Measurements from ENCODE around the gene SPRTN.

- TF ChIP-seq POLR2A (IDR thresholded peaks at IDR 0.05), result no peak
- TF ChIP-seq, protein P1, sequence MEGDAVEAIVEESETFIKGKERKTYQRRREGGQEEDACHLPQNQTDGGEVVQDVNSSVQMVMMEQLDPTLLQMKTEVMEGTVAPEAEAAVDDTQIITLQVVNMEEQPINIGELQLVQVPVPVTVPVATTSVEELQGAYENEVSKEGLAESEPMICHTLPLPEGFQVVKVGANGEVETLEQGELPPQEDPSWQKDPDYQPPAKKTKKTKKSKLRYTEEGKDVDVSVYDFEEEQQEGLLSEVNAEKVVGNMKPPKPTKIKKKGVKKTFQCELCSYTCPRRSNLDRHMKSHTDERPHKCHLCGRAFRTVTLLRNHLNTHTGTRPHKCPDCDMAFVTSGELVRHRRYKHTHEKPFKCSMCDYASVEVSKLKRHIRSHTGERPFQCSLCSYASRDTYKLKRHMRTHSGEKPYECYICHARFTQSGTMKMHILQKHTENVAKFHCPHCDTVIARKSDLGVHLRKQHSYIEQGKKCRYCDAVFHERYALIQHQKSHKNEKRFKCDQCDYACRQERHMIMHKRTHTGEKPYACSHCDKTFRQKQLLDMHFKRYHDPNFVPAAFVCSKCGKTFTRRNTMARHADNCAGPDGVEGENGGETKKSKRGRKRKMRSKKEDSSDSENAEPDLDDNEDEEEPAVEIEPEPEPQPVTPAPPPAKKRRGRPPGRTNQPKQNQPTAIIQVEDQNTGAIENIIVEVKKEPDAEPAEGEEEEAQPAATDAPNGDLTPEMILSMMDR (IDR thresholded peaks at IDR 0.05), result no peak
Observed at GRCh38 chr1:231326248-231326647, 11.8 kb upstream of the SPRTN start.
